GM19438 (cell line): Measurements from ENCODE around the gene NR2C2AP.

Experiments used
- ATAC-seq: cut with Tn5 transposase; IDR thresholded peaks from one replicate; pipeline ENCODE4 v1.9.1; 2021; ENCODE audit warnings: low read depth; ENCODE audit not compliant: unreplicated experiment

NR2C2AP gene

DNA sequence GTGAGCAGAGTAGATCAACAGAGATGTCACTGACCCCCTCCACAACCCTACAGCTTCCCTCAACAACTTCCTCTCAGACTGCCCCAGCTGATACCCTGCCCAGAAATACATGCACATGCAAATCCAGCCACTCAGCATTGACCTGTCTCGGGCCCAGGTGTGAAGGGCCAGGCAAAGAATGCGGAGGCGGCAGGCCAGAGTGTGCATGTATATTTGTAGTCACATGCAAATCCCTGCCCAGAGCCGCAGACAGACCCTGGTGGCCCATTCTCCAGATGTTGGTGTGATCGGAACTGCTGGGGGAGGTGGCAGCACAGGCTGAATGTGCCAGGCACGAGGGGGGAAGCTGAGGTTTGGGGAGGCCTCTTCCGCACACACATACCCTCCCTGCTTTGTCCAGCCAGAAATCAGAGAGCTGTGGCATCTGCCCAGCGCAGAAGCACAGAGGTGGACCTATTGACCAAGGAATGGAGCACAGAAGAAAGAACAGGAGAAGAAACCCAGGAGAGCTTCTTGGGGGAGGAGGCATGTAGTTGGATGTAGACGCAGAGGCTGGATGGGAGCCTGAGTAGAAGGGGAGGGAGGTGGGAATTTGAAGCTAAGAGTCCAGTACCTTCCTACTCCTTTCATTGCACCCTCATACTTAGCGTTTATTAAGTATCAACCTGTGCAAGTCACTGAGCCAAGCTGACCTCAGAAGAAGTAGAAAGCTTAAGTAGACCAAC is 47.6 kb downstream of the NR2C2AP start:
- no peak for ATAC-seq

DNA sequence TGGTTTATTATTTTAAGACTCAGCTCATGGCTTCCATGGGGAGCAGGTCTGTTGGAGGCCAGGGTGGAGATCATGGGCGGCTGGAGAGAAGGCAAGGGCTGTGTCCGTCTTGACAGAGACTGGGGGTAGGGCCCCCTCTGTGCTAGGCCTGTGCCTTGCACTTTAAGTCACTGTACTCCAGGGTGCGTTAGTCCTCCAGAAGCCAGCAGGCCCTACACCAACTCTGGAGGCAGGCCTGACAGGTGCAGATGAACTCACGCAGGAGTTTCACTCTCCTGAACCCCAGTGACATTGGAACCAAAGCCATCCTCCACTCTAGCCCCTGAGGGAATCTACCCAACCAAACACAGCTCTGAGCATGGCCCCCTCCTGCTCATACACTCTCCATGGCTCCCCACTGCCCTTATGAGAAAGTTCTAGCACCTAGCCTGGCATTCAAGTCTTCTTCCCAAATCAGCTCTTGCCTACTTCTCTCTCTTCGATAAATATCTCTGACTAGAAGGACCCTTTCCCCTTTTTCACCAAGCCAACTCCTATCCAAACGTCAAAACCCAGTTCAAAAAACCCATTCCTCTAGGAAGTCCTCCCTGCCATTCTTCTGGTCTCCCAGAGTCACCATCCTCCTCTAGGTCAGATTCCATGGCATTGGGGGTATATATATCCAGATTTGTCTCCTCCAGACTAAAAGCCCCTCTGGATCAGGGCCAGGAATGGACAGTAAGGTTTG is 48.3 kb downstream of the NR2C2AP start:
- no peak for ATAC-seq

DNA sequence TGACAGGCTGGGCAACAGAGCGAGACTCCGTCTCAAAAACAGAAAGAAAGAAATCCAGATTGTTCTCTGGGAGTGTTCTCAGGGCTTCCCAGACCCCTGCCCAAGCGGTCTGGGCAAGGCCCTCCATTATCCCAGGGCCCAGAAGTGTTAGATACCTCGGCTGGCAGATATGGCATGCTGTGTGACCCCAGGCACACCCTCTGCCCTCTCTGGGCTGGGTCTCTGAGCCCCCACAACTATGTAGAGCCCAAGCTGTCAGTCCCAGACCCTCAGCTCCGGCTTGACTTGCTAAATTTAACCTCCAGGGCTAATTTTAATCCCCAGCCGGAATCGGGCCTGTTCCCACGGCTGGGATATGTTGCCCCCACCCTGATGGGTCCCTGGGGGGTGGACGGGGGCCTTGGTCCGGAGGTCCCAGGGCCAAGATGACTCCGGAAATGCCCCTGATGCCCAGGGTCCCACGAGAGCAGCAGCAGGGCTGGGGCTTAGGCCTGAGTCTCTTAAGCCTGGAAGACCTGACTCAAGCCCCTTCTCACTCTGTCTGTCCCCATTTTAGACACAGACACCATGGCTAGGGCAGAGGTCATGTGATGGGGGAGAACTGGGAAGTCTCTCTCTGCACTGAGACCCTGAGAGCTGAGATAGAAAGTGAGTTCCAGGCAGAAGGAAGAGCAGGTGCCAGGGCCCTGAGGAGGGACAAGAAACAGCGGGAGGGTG is 50.4 kb downstream of the NR2C2AP start:
- no peak for ATAC-seq

DNA sequence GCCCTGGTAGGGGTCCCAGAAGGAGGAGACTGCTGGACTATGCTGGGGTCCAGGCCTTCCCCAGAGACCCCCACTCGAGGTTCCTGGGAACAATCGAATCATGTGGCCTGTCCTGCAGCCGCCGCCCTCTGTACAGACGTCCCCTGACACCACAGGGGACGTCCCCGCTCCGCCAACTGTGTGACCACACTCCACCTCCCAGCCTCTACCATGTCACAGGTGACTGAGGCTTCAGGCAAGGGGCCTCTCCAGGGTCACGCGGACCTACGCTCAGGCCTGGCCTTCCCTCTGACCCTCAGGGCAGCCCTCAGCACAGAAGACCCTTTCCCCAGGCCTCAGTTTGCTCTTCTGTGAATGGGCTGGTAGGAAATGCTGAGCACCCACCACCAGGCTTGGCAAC is 51.8 kb downstream of the NR2C2AP start:
- ATAC-seq, result no peak
